GM23338 (cell line): ENCODE data around the gene AHDC1.

Experiments used
- EZH2phosphoT487 ChIP-seq: fragments of 200-600 bp; sonication (generic); IDR thresholded peaks from one replicate; pipeline ENCODE4 v1.8.1; 2018; ENCODE audit warnings: antibody characterized with exemption; ENCODE audit not compliant: unreplicated experiment
- TF ChIP-seq, protein P1 (sequence below), 2 experiments: fragments of 200-600 bp in 1 of 2; sonication (generic) in 1 of 2; conservative IDR thresholded peaks; 2 replicates each; pipeline versions ENCODE4 v1.5.1 to v1.6.1; 2016 to 2017; ENCODE audit warnings: antibody characterized with exemption in 2 of 2, low read depth in 2 of 2, mild to moderate bottlenecking in 2 of 2, moderate library complexity in 1 of 2

DNA sequence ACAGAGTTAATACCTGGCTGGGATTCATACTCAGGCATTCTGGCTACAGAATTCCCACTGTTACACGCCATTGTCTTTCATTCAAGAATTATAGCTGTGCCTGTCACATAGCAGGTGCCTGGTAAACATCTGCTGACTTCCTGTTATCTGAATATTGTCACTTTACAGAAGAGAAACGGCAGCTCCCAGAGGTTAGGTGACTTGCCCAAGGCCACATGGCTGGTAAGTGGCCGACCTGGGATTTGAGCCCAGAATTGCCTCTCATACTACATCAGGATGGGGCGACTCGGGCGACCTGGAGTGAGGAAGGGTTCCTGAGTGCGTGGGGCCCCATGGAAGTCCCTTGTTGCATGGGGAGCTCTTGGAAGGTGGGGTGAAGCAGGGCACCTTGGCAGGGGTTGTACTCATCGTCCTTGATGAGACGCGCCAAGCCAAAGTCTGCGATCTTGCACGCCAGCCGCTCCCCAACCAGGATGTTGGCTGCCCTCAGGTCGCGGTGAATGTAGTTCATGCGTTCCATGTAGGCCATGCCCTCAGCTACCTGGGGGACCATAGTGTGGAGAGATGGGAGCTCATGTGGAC, 10.2 kb upstream of the AHDC1 start:
- TF ChIP-seq EZH2phosphoT487, result no peak
- TF ChIP-seq, protein P1, sequence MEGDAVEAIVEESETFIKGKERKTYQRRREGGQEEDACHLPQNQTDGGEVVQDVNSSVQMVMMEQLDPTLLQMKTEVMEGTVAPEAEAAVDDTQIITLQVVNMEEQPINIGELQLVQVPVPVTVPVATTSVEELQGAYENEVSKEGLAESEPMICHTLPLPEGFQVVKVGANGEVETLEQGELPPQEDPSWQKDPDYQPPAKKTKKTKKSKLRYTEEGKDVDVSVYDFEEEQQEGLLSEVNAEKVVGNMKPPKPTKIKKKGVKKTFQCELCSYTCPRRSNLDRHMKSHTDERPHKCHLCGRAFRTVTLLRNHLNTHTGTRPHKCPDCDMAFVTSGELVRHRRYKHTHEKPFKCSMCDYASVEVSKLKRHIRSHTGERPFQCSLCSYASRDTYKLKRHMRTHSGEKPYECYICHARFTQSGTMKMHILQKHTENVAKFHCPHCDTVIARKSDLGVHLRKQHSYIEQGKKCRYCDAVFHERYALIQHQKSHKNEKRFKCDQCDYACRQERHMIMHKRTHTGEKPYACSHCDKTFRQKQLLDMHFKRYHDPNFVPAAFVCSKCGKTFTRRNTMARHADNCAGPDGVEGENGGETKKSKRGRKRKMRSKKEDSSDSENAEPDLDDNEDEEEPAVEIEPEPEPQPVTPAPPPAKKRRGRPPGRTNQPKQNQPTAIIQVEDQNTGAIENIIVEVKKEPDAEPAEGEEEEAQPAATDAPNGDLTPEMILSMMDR (conservative IDR thresholded peaks at IDR 0.05; ENCODE audit: low read depth in 2 of 2), result no peak
